Activated CD4-positive, alpha-beta T cell treated with anti-CD3 and anti-CD28 coated beads for 24 hours (primary cell): ENCODE measurements around the gene ABCD2.
"Not testable (repeated sequence)": the region's sequence is repeated elsewhere in the genome, so short reads cannot be mapped to it uniquely, and the experiment has no call there.

Experiments
- DNase-seq, 2 donors: peaks; one replicate each; pipeline ENCODE4 v3.0.0-alpha.2; 2020; ENCODE audit warnings: low read depth in 2 of 2

ABCD2 gene

GRCh38 chr12:39612250-39612649, 7.4 kb downstream of the ABCD2 start:
- no peak for DNase-seq

DNA sequence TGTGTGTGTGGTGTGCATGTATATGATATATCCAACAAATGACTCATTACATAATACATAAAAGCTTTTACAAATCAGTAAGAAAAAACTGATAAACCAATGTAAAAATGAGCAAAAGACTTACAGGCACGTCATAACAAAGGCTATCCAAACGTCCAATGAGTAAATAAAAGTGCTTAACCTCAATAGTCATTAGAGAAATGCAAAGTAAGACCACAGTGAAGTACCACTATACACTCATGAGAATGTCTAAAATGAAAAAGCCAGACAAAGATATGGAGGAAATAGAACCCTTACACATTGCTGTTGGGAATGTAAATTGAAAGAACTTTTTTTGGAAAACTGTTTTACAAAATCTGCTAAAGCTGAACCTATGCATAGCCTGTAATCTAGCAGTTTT, 7.8 kb downstream of the ABCD2 start:
- DNase-seq, result no peak

DNA sequence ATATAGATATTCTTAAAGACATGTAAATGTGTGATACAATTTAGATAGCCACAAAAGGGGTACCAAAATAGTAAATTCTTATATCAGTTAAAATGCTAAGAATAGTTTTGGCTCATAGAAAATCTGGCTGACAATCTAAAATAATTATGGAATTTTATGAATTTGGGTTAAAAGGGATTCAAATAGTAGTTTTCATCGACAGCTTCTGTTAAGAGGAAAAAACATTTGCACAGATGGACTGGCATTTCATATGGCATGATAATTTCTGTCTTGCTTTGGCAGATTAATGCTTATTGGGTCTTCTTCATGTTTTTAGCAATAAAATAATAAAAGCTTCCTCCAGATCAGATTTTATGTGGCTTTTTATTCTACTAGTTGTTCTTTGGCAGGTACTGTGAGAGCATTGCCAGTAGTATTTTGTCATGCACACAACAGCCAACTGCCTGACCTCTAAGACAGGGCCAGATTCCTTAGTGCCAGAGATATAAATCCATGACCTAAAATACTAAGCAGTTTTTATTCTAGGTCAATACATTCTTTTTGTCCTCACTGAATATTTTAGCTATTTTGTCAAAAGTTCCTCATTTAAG, 9.1 kb downstream of the ABCD2 start:
- no peak for DNase-seq

DNA sequence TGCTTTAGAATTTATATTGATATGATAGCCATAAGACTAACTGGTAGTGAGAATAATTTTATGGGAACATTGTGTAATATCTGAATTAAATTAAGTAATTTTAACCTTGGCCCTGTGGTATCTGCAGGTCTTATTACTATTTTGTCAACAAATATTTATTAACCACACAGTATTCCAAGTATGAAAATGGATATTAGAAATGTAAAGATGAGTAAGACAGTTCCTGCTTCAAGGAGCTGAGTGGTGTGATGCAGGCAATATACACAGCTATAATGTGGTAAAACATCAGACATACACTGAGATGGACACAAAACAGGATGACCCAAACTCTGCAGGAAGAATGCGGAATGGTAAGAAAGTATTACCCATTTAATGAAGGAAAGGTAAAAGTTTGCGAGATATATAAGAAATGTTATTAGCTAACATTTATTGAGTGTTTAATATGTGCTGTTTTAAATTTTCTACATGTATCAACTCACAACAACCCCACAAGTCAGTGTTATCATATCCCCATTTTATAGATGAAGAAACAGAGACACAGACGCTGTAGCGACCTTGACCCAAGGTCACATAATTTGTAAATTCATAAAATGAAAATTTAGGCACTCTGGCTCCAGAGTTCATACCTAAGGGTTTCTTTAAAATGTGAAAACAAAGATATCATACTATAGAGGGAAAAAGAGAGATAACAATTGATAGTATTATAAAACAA, 12.7 kb downstream of the ABCD2 start:
- no peak for DNase-seq

DNA sequence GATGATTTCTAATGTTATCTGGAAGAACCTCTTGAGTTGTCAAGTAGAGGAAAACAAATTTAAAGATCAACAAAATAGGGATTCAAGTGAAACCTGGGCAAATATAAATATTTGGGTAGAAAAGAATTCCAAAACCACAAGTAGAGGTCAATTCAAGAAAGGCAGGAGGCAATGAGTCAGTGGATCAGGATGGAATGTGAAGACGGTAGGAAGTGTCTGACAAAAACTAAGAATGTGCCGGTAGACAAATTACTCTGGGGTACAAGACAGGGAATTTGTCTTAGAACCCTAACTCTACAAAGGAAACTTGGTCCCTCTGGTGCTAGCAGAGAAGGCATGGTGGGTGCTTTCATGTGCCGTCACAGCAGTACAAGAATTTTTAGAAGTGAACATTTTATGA, 13.6 kb downstream of the ABCD2 start:
- DNase-seq, result no peak

- DNase-seq, result no peak
These were observed 14.1 kb downstream of the ABCD2 start for GRCh38 chr12:39605501-39605900.

GRCh38 chr12:39603065-39603464, 16.5 kb downstream of the ABCD2 start:
- DNase-seq, result no peak

DNA sequence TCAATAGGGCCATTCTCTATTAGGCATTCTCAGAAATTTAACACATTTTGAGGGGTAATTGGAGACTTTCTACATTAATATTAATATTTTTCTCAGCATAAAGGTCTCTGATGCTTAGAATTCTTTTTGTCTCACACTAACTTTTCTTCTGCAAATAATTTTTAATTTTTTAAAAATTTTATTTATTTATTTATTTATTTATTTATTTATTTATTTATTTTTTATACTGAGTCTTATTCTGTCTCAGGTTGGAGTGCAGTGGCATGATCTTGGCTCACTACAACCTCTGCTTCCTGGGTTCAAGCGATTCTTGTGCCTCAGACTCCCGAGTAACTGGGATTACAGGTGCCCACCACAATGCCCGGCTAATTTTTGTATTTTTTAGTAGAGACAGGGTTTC, 17.7 kb downstream of the ABCD2 start:
- DNase-seq, result not testable (repeated sequence)

DNA sequence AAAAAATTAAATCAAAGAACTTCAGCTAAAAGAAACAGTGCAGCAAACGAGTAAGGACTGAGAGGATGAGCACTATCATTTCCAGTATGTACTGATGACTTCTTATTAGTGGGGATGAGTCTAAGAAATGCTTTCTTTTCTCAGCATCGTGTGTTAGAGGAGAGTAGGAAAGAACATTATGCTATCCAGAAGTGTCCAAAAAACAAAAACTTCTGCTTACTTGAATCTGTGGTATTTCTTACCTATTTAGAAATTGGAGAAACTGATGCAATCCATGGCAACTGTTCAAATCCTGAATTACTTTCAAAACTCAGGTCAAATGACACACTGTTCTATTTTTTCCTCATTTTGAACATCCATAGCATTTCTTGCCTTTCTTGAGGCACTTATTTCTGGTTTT, 23.7 kb downstream of the ABCD2 start:
- DNase-seq, result no peak

DNA sequence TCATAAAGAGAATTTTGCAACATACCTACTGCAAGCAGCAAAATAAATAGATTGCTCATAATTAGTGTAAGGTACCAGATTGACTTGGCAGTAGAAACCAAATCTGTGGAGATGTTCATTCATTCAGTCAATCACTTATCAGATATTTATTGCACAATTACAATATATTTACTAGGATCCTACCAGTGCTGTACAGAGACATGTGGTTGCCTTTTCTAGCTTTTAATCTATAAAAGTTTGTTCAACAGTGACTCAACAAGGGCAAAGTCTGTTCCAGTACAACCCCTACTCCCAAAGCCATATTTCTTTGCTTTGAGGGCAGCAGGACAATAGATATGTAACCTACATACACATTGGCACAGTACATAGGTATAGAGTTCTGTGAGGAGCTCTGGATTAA, 27.3 kb downstream of the ABCD2 start:
- DNase-seq, result no peak

- DNase-seq, result no peak
These were observed 31.3 kb downstream of the ABCD2 start for GRCh38 chr12:39588348-39588747.

DNA sequence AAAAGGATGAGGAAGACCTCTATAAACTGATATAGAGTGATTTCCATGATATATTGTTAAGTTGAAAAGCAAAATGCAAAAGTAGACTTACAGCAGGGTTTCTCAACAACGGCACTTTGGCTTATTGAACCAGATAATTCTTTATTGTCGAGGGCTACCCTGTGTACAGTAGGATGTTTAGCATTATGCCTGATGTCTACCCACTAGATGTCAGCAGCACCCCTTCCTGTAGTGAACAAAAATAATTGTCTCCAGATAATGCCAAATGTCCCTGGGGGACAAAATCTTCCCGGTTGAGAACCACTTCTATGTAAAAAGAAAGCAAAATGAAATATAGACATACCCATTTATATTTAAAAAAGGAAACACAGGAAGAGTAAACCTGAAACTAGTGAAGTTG, 32.4 kb downstream of the ABCD2 start:
- no peak for DNase-seq

- DNase-seq, result no peak
These were observed 32.8 kb downstream of the ABCD2 start for GRCh38 chr12:39586816-39587215.

DNA sequence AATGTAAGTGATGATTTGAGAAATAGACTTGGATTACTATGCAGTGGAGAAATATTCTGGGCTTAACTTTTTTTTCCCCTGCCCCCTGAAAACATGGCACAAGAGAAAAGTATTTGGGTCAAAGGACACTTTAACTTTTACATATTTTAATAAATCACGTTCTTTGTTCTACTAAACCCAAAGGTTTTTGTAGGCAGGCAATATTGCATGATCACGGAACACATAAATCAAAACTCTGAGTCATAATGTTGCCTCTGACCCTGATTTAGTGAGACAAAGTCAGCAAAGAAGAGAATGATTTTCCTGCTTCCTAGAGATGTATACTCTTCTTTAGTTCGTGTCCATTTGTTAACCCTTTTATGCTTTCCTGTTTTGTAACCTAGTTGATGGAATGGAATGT, 38.0 kb downstream of the ABCD2 start:
- DNase-seq, result no peak

DNA sequence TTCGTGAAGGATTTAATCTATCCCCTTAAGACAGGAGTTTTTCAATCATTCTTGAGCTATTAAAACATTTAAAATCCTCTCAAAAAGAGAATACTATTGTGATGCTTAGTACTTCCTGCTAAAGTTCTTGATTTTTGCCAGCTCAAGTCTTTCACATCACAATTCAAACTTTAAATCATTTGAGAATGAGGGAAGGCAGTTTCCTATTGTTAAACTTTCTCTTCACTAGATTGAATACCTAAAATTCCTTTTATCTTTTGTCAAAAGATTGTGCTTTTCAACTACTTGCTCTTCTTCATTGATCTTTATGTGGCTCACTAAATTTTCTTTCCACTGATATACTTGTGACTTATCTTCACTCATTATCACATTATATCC, 44.1 kb downstream of the ABCD2 start:
- DNase-seq, result no peak

DNA sequence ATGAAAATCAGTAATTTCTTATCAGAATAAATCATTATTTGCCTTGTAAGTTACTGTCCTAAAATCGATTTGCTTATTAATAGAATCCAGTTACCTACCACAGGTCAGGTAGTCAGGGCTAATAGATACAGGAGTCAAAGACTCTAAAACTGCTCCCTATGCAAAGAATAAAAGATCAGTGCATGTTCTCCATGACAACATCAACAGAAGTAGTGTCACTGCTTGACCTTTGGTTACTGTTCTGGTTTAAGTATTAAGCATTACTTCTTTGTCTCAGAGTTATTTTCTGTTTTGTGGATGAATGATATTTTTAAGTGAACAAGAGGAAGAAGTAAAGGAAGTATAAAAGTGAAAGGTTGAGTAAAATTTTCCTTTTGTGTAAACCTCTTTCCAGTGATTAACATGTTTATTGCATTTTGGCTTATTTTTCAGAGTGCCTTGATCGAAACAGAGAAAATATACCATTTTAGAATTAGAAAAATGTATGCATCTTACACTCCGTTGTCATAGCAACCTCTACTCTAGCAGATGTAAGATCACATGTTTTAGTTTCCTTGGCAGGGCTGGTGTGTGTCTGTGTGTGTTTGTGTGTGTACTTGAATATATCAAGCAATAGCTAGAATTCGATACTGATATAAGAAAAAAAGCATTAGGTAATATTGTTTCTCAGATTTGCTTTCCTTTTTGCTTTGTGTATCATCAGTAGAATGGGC, 44.7 kb downstream of the ABCD2 start:
- no peak for DNase-seq

DNA sequence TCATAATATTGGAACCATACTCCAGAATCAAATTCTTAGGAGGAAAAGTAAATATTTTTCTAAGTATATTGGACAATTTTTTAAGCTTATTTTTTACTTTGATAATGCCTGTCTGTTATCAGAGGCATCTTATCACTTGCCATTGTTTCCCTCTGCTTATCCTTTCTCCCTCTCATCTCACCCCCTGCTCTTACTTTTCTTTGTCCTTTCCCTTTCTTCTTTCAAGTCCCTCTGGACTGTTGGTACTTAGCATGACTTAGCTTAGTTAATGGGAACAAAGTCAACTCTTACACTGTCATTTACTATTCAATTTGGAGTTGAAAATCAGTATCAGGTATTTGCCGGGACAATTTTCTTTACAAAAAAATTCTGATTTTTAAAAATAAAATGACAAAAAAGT, 45.2 kb downstream of the ABCD2 start:
- no peak for DNase-seq

- no peak for DNase-seq
These were observed 45.6 kb downstream of the ABCD2 start for GRCh38 chr12:39573971-39574370.

- no peak for DNase-seq
These were observed 47.1 kb downstream of the ABCD2 start for GRCh38 chr12:39572551-39572950.

DNA sequence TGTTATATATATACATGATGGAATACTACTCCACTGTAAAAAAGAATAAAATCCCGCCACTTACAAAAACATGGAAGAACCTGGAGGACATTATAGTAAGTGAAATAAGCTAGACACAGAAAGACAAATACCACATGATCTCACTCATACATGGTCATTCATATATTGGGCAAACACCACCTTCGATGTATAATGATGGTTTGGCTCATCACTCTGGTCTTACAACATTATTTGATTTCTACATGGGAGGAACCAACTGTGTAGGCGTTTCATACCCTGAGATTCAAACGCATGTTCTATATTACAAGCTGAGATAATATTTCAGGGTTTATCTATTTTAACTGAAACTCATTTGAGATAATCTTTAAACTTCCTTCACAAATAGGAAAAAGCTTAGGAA, 48.3 kb downstream of the ABCD2 start:
- no peak for DNase-seq

- no peak for DNase-seq
These were observed 66.1 kb downstream of the ABCD2 start for GRCh38 chr12:39553476-39553875.

DNA sequence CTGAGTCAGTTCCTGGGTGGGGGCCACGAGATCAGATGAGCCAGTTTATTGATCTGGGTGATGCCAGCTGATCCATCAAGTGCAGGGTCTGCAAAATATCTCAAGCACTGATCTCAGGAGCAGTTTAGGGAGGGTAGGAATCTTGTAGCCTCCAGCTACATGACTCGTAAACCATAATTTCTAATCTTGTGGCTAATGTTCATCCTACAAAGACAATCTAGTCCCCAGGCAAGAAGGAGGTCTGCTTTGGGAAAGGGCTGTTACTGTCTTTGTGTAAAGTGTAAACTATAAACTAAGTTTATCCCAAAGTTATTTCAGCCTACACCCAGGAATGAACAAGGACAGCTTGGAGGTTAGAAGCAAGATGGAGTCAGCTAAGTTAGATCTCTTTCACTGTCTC, 75.4 kb downstream of the ABCD2 start:
- DNase-seq, result not testable (repeated sequence)

- DNase-seq, result no peak
These were observed 78.1 kb downstream of the ABCD2 start for GRCh38 chr12:39541471-39541870.
